GM18508 (cell line): ENCODE data around the gene FXYD7.
"Not testable (repeated sequence)": the region's sequence is repeated elsewhere in the genome, so short reads cannot be mapped to it uniquely, and the experiment has no call there.

Experiments used
- ATAC-seq: cut with Tn5 transposase; IDR thresholded peaks from one replicate; pipeline ENCODE4 v1.9.1; 2021; ENCODE audit warnings: moderate number of reproducible peaks; ENCODE audit not compliant: insufficient read depth, unreplicated experiment

FXYD7 gene

GRCh38 chr19:35143231-35143715, at the start of gene FXYD7:
Gene FXYD7 (plus strand): TSS chr19:35143255. CDS start chr19:35143334, 79 bp downstream.
- no peak for ATAC-seq

GRCh38 chr19:35093430-35093829, 49.6 kb upstream of the FXYD7 start:
- no peak for ATAC-seq

- ATAC-seq, result no peak
Measured at GRCh38 chr19:35093941-35094647, 49.0 kb upstream of the FXYD7 start.

GRCh38 chr19:35094656-35095055, 48.4 kb upstream of the FXYD7 start:
- no peak for ATAC-seq

- no peak for ATAC-seq
Measured at GRCh38 chr19:35095667-35096368, 47.2 kb upstream of the FXYD7 start.

- ATAC-seq, result no peak
Measured at GRCh38 chr19:35098413-35099049, 44.5 kb upstream of the FXYD7 start.

- ATAC-seq, result no peak
Measured at GRCh38 chr19:35099155-35099896, 43.7 kb upstream of the FXYD7 start.

- ATAC-seq, result no peak
Measured at GRCh38 chr19:35099897-35100275, 43.2 kb upstream of the FXYD7 start.

- no peak for ATAC-seq
Measured at GRCh38 chr19:35100588-35101533, 42.2 kb upstream of the FXYD7 start.

GRCh38 chr19:35101949-35102348, 41.1 kb upstream of the FXYD7 start:
- not testable (repeated sequence) for ATAC-seq

GRCh38 chr19:35103614-35104013, 39.4 kb upstream of the FXYD7 start:
- ATAC-seq, result not testable (repeated sequence)

- ATAC-seq, result no peak
Measured at GRCh38 chr19:35104361-35104760, 38.7 kb upstream of the FXYD7 start.

- ATAC-seq, result no peak
Measured at GRCh38 chr19:35105047-35105410, 38.0 kb upstream of the FXYD7 start.

GRCh38 chr19:35105411-35106290, 37.4 kb upstream of the FXYD7 start:
- no peak for ATAC-seq

GRCh38 chr19:35106291-35106583, 36.8 kb upstream of the FXYD7 start:
- ATAC-seq, result no peak

- no peak for ATAC-seq
Measured at GRCh38 chr19:35106898-35107541, 36.0 kb upstream of the FXYD7 start.

GRCh38 chr19:35107545-35107944, 35.5 kb upstream of the FXYD7 start:
- no peak for ATAC-seq

GRCh38 chr19:35108730-35109129, 34.3 kb upstream of the FXYD7 start:
- no peak for ATAC-seq
